ENCODE results near the gene PCDH9.

The PCDH9 gene

GRCh38 chr13:66407128-66407527, 823.0 kb downstream of the PCDH9 start:
- no peaks in the 10 kb centered on the region for H4K20me1 ChIP-seq (ENCODE audit: insufficient read depth)
- no peaks in the 10 kb centered on the region for H3K4me1 ChIP-seq (ENCODE audit: low read depth, poor library complexity, severe bottlenecking)
- no peak overlapping the region for H2AFZ ChIP-seq (ENCODE audit: low read depth)
- no peaks in the 10 kb centered on the region for H3K27me3 ChIP-seq (ENCODE audit: insufficient read depth, low read depth)
- H3K79me2 ChIP-seq (ENCODE audit: insufficient read depth, low read depth): no peaks in the 10 kb centered on the region
- no peak overlapping the region for H3K27ac ChIP-seq
- H3K4me3 ChIP-seq (IDR thresholded peaks at IDR 0.05; ENCODE audit: insufficient read depth, low read depth, low read length): no peak overlapping the region
- H3K9ac ChIP-seq: no peak overlapping the region
- TF ChIP-seq CTCF (conservative IDR thresholded peaks at IDR 0.05; ENCODE audit: low read depth, low read length): no peak
- H3K4me2 ChIP-seq: no peak overlapping the region
- H3K36me3 ChIP-seq (ENCODE audit: insufficient read depth): no peaks in the 10 kb centered on the region

- H3K4me1 ChIP-seq (ENCODE audit: low read depth, poor library complexity, severe bottlenecking): no peaks in the 10 kb centered on the region
- H3K36me3 ChIP-seq (ENCODE audit: insufficient read depth): no peaks in the 10 kb centered on the region
- no peak overlapping the region for H2AFZ ChIP-seq (ENCODE audit: low read depth)
- H3K9ac ChIP-seq: no peak overlapping the region
- no peaks in the 10 kb centered on the region for H3K27me3 ChIP-seq (ENCODE audit: insufficient read depth, low read depth)
- H3K4me2 ChIP-seq: no peak overlapping the region
- TF ChIP-seq CTCF (conservative IDR thresholded peaks at IDR 0.05; ENCODE audit: low read depth, low read length): no peak
- no peak overlapping the region for H3K27ac ChIP-seq
- no peaks in the 10 kb centered on the region for H3K79me2 ChIP-seq (ENCODE audit: insufficient read depth, low read depth)
- H3K4me3 ChIP-seq (IDR thresholded peaks at IDR 0.05; ENCODE audit: insufficient read depth, low read depth, low read length): no peak overlapping the region
- no peaks in the 10 kb centered on the region for H4K20me1 ChIP-seq (ENCODE audit: insufficient read depth)
These were observed 824.0 kb downstream of the PCDH9 start for GRCh38 chr13:66405908-66406802.

- Histone ChIP-seq H3K36me3 (ENCODE audit: insufficient read depth) (no peaks in the 10 kb centered on the region), H3K27me3 (ENCODE audit: insufficient read depth, low read depth) (no peaks in the 10 kb centered on the region), H4K20me1 (ENCODE audit: insufficient read depth) (no peaks in the 10 kb centered on the region), H2AFZ (ENCODE audit: low read depth) (no peak overlapping the region), H3K9ac (no peak overlapping the region), H3K4me1 (ENCODE audit: low read depth, poor library complexity, severe bottlenecking) (no peaks in the 10 kb centered on the region), H3K4me3 (IDR thresholded peaks at IDR 0.05; ENCODE audit: insufficient read depth, low read depth, low read length) (no peak overlapping the region), H3K4me2 (no peak overlapping the region), H3K79me2 (ENCODE audit: insufficient read depth, low read depth) (no peaks in the 10 kb centered on the region), H3K27ac (no peak overlapping the region)
- TF ChIP-seq CTCF (conservative IDR thresholded peaks at IDR 0.05; ENCODE audit: low read depth, low read length): no peak
These were observed 827.6 kb downstream of the PCDH9 start for GRCh38 chr13:66402546-66402945.

- no peak overlapping the region for H3K4me2 ChIP-seq
- no peak overlapping the region for H3K4me3 ChIP-seq (IDR thresholded peaks at IDR 0.05; ENCODE audit: insufficient read depth, low read depth, low read length)
- H4K20me1 ChIP-seq (ENCODE audit: insufficient read depth): no peaks in the 10 kb centered on the region
- TF ChIP-seq CTCF (conservative IDR thresholded peaks at IDR 0.05; ENCODE audit: low read depth, low read length): no peak
- H3K79me2 ChIP-seq (ENCODE audit: insufficient read depth, low read depth): no peaks in the 10 kb centered on the region
- H3K36me3 ChIP-seq (ENCODE audit: insufficient read depth): no peaks in the 10 kb centered on the region
- H3K4me1 ChIP-seq (ENCODE audit: low read depth, poor library complexity, severe bottlenecking): no peaks in the 10 kb centered on the region
- no peak overlapping the region for H2AFZ ChIP-seq (ENCODE audit: low read depth)
- H3K9ac ChIP-seq: no peak overlapping the region
- no peaks in the 10 kb centered on the region for H3K27me3 ChIP-seq (ENCODE audit: insufficient read depth, low read depth)
- no peak overlapping the region for H3K27ac ChIP-seq
These were observed 828.1 kb downstream of the PCDH9 start for GRCh38 chr13:66402066-66402465.

Data from KMS-11 (cell line).